Prostate gland (tissue), 2 donors: ENCODE data around the gene MYO5B. TPM values are rescaled to one million over a fixed set of nuclear protein-coding genes. Genes with fewer than 3 reads are reported as not detected.

Source experiments
- DNase-seq: peaks from one replicate; pipeline ENCODE4 v3.0.0-alpha.2; 2019; ENCODE audit warnings: low spot score
- H3K27ac ChIP-seq, 2 donors: fragments of 200-600 bp; sonication (generic); 2 replicates each; pipeline ENCODE4 v1.5.1; 2017 to 2019
- H3K27me3 ChIP-seq: fragments of 200-600 bp; sonication (generic); replicated peaks from 2 replicates; pipeline ENCODE4 v1.5.1; 2019; ENCODE audit not compliant: insufficient read depth
- H3K36me3 ChIP-seq, 2 donors: fragments of 200-600 bp; sonication (generic); 1 replicate in 1 of 2; 2 replicates in 1 of 2; pipeline versions ENCODE4 v1.5.1 to v1.8.1; 2017 to 2019
- H3K4me1 ChIP-seq: fragments of 200-600 bp; sonication (generic); replicated peaks from 2 replicates; pipeline ENCODE4 v1.5.1; 2019
- H3K4me3 ChIP-seq, 2 donors: fragments of 200-600 bp; sonication (generic); 2 replicates each; pipeline ENCODE4 v1.5.1; 2017 to 2019
- H3K9me3 ChIP-seq: fragments of 200-600 bp; sonication (generic); 2 replicates; pipeline ENCODE4 v1.5.1; 2017
- CTCF ChIP-seq, 4 experiments: fragments of 200-600 bp in 2 of 4; fragments of 450-650 bp in 2 of 4; sonication (generic) in 2 of 4; IDR thresholded peaks; 1 replicate in 3 of 4; 2 replicates in 1 of 4; pipeline ENCODE4 v1.5.1; 2016 to 2019; ENCODE audit warnings: antibody characterized with exemption in 4 of 4, mild to moderate bottlenecking in 2 of 4, moderate library complexity in 2 of 4
- POLR2A ChIP-seq: fragments of 450-650 bp; IDR thresholded peaks from one replicate; pipeline ENCODE4 v1.6.1; 2016; ENCODE audit warnings: antibody characterized with exemption, mild to moderate bottlenecking
- POLR2AphosphoS5 ChIP-seq: sonication (generic); formaldehyde crosslinking; IDR thresholded peaks from one replicate; pipeline ENCODE4 v1.6.1; 2017; ENCODE audit warnings: antibody characterized with exemption
- WGBS: methylation state at CpG from one replicate; pipeline ENCODE4 v1.1.5; 2018; 5-methylcytosine and 5-hydroxymethylcytosine counted together
- intact Hi-C: fragments of 100-400 bp; cut with DNase I; formaldehyde crosslinking; loops from one replicate; pipeline ENCODE4 v1.14.2; 2022
- total RNA-seq, 2 donors: library from RNA; depleted of rRNA; stranded (reverse); fragments of >200 nt; gene quantifications; one replicate each; pipeline ENCODE4 v1.1.0, GENCODE V29; 2016

Gene MYO5B
- total RNA-seq, 2 donors from 2014 or later: 28.5 to 31.1 TPM

- H3K4me3 ChIP-seq: no peak overlapping the region
- H3K4me1 ChIP-seq: no peaks in the 10 kb centered on the region
- no peak overlapping the region for H3K27ac ChIP-seq
- no peaks in the 10 kb centered on the region for H3K27me3 ChIP-seq
- DNase-seq: no peak
- H3K9me3 ChIP-seq: no peaks in the 10 kb centered on the region
- no peaks in the 10 kb centered on the region for H3K36me3 ChIP-seq
- 94% methylated on average over 3 of the region's 3 CpGs for WGBS
- no peak for TF ChIP-seq POLR2A
- TF ChIP-seq POLR2AphosphoS5: no peak
- intact Hi-C loops: no loop called here
Measured at GRCh38 chr18:50069422-50069821, 125.5 kb downstream of the MYO5B start.

- no peak for DNase-seq
- WGBS: 80% methylated on average over 4 of the region's 4 CpGs
- Histone ChIP-seq H3K4me1 (no peaks in the 10 kb centered on the region), H3K27me3 (no peaks in the 10 kb centered on the region), H3K36me3 (no peaks in the 10 kb centered on the region), H3K27ac (no peak overlapping the region), H3K4me3 (no peak overlapping the region), H3K9me3 (no peaks in the 10 kb centered on the region)
- TF ChIP-seq POLR2A (no peak), POLR2AphosphoS5 (no peak), CTCF (IDR thresholded peaks at IDR 0.05) (no peak)
- intact Hi-C loops: no loop called here
Measured at GRCh38 chr18:50065527-50065926, 129.4 kb downstream of the MYO5B start.

GRCh38 chr18:50065039-50065438 is 129.9 kb downstream of the MYO5B start:
- TF ChIP-seq POLR2A (no peak), POLR2AphosphoS5 (no peak), CTCF (IDR thresholded peaks at IDR 0.05) (no peak)
- 90% methylated on average over 3 of the region's 3 CpGs for WGBS
- no peak for DNase-seq
- no peaks in the 10 kb centered on the region for H3K4me1 ChIP-seq
- H3K36me3 ChIP-seq: no peaks in the 10 kb centered on the region
- no peak overlapping the region for H3K4me3 ChIP-seq
- intact Hi-C loops: no loop called here
- no peaks in the 10 kb centered on the region for H3K9me3 ChIP-seq
- no peak overlapping the region for H3K27ac ChIP-seq
- H3K27me3 ChIP-seq: no peaks in the 10 kb centered on the region

- intact Hi-C loops: no loop called here
- TF ChIP-seq POLR2AphosphoS5 (no peak), CTCF (IDR thresholded peaks at IDR 0.05) (no peak), POLR2A (no peak)
- Histone ChIP-seq H3K4me1 (no peaks in the 10 kb centered on the region), H3K27ac (no peak overlapping the region), H3K27me3 (no peaks in the 10 kb centered on the region), H3K9me3 (no peaks in the 10 kb centered on the region), H3K4me3 (no peak overlapping the region), H3K36me3 (no peaks in the 10 kb centered on the region)
- DNase-seq: no peak
- 78% methylated on average over 4 of the region's 4 CpGs for WGBS
Measured at GRCh38 chr18:50061876-50062517, 132.9 kb downstream of the MYO5B start.

GRCh38 chr18:50060822-50061221 is 134.1 kb downstream of the MYO5B start:
- TF ChIP-seq POLR2AphosphoS5: no peak
- TF ChIP-seq CTCF (IDR thresholded peaks at IDR 0.05): no peak
- no peak for TF ChIP-seq POLR2A
- 96% methylated on average over 2 of the region's 2 CpGs for WGBS
- Histone ChIP-seq H3K27ac (no peak overlapping the region), H3K4me3 (no peak overlapping the region), H3K36me3 (no peaks in the 10 kb centered on the region), H3K4me1 (no peaks in the 10 kb centered on the region), H3K27me3 (no peaks in the 10 kb centered on the region), H3K9me3 (no peaks in the 10 kb centered on the region)
- intact Hi-C loops: no loop called here
- no peak for DNase-seq
